Hematopoietic multipotent progenitor cell (in vitro differentiated cells): Measurements from ENCODE around the gene SNX22. TPM values are rescaled to one million over a fixed set of nuclear protein-coding genes. Genes with fewer than 3 reads are reported as not detected.
"Not testable (repeated sequence)": the region's sequence is repeated elsewhere in the genome, so short reads cannot be mapped to it uniquely, and the experiment has no call there.

ENCODE experiments used
- DNase-seq, 3 donors: peaks; one replicate each; pipeline ENCODE4 v3.0.0-alpha.2; 2011 to 2015; ENCODE audit warnings: low read depth in 2 of 3, low spot score in 2 of 3
- total RNA-seq: library from RNA; depleted of rRNA; stranded (reverse); fragments of >200 nt; gene quantifications from one replicate; pipeline ENCODE4 v1.2.3, GENCODE V29; 2012

Gene SNX22
- total RNA-seq, result 1.1 TPM

DNA sequence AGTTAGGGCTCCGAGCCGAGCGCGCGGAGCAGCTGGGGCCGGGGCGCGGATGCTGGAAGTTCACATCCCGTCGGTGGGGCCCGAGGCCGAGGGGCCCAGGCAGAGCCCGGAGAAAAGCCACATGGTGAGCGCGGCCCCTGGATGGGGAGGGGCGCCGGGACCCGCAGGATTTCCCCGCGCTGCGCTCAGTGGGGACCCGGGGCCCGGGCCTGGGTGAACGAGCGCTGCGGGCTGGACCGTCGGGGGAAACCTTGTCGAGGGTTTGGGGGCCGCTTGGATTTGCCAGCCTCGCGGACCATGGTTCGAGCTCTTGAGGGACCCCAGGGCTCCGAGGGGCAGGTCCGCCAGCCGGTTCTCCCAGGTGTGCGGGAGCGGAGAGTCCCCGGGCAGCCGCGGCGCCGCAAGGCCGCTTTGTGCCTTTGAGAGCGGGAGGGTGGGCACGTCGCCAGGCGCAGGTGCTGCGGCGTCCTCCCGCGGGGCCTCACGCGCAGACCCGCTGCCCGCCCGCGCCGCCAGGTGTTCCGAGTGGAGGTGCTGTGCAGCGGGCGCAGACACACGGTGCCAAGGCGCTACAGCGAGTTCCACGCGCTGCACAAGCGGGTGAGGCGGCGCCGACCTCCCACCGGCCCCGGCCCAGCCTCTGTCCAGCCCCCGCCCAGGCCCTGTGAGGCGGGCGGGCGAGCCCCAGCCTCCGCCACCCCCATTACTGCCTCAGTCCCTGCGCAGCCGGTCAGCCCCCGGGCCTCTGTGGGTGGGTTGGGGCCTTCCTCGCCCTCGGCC lies at the start of gene SNX22:
Gene SNX22, plus strand, starts transcription at position 5 of the 780 bp plus-strand sequence. Its CDS starts 45 bp downstream, at position 50.
- DNase-seq, result no peak

DNA sequence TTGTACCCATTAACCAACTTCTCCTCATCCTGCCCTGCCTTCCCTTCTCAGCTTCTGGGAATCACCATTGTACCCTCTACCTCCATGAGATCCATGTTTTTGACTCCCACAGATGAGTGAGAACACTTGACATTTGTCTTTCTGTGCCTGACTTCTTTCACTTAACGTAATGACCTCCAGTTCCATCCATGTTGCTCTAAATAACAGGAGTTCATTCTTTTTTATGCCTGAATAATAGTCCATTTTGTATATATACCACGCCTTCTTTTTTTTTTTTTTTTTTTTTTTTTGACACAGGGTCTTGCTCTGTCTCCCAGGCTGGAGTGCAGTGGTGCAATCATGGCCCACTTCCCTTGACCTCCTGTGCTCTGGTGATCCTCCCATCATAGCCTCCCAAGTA lies 49.0 kb upstream of the SNX22 start:
- no peak for DNase-seq

DNA sequence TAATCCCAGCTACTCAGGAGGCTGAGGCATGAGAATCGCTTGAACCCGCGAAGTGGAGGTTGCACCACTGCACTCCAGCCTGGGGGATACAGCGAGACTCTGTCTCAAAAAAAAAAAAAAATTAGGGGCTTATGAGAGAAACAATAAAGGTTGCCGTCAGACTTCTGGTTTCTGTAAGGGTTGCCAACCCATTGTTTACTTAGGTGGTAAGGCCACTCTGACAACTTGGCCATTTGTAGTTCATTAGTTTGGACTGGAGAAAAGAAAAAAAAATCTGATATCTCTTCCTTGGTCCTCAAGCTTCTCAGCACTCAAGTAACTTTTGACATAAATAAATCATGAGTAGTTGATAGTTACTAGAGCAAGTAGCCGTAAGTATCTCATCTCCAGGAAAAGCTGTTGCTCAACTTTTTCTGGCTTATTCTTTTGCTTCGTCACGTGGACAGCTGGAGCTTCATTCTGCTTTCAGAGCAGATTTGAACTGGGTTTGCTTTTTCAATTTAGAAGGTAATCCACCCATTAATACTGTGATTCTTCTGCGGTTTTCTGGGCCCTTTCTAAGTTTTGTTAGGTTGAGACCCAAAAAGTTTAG lies 46.3 kb upstream of the SNX22 start:
- DNase-seq, result peak in 1 of 3 donors; percentile 27

DNA sequence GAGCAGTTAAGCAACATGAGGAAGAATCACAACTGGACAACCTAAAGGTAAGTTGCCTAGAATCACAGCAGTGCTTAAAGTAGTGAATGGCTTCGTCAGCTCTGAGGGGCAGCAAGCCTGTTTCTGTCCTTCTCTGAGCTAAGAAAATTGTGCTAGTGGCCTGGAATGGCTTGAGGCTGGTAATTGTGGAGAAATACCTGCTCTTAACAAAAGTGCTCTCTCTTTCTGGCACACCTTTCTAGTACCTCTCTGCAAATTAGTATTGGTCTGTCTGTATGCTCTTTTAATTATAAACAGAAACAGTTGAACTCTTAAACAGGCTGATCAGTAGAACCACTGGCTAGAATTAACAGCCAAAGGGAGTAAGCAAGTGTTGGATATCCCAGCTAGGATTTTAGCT lies 44.2 kb upstream of the SNX22 start:
- DNase-seq, result no peak

DNA sequence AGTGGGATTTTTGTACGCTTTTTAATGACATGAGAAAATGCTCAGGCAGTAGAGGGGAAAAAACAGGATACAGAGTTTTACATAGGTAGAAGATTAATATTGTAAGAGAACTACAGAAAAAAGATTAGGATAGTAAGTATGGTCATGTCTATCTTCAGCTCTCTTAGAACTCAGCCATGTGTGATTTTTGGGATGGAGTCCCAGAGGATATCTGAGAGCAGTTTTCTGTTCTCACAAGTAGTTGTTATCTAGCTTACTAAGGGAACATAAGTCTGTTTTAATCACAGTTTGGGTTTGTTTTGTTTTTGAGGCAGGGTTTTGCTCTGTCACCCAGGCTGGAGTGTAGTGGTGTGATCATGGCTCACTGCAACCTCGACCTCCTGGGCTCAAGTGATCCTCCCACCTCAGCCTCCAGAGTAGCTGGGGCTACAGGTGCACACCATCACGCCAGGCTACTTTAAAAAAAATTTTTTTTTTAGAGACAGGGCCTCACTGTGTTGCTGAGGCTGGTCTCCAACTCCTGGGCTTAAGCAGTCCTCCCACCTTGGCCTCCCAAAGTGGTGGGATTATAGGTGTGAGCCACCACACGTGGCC lies 41.3 kb upstream of the SNX22 start:
- DNase-seq, result not testable (repeated sequence)

DNA sequence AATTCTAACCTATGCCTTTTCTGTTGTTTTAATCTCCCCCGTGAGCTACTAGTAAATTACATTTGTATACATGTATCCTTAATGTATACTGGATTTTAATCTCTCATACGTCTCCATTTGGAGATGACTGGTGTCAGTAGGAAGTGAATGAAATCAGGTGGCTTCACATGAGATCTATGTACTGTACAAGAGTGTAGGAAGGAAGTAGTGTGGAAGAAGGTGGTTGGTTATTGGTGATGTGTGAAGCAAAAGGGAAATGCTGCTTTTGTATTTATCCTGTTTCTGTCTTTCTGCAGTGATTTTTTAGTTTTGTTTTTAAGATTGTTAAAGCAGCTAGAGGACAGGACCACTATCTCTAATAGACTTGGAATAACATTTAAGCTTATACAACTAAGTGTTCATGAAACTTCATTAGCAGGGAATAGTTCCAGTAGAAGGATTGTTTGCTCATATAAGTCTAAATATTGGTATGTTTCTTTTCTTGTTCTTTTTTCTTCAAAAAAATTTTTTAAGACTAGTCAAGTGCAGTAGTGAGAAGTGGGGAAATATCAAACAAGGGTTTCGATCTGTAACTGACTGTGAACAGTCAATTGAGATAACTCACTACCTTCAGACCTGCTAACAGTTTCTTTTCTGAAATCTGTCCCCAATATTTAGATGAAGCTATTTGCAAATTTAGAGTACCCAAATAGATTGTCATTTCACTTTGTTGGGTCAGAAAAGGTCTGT lies 40.4 kb upstream of the SNX22 start:
- DNase-seq, result no peak

DNA sequence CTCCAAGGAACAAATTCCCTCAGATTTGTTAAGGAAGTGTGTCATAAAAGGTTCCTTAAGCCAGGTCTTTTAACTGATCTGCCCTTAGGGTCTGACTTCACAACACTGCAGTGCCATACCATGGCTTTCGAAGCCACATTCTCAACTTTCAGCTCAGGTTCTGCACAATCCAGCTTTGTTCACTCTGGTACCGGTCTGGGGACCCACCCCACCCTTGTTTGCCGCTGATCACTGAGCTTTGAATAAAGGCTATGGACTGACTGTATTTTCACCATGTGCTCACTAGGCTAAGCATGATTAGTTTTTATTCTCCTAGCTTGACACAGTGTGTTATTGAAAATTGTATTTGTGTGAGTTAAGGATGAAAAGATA lies 39.9 kb upstream of the SNX22 start:
- DNase-seq, result no peak

DNA sequence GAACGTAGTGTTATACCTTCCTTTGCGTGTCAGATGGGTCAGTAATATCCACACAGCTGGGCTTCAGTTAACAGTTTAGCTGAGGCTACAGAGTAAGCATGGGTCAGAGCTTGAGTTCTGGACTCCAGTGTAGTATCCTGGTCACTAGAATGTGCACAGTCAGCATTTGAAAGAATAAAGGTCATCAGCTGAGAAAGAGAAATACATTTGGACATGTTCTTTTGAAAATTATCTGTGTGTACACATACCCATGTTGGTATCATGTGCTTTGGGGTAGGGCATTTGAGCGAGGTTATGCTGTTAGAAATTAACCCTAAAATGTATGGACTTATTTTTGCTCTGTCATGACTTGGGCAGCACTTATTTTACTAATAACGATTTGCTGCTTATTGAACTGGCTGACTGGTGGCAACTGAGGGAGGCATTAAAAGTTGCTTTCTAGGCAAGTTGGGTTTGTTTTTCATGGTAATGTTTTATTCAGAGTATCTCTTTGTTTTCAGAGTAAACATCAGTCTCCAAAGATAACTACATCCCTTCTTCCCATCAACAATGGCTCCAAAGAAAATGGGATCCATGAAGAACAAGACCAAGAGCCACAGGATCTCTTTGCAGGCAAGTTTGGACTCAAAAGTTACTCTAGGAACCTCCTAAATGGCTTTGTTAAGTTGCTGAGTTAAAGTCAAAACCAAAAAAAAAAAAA lies 39.3 kb upstream of the SNX22 start:
- DNase-seq, result no peak

DNA sequence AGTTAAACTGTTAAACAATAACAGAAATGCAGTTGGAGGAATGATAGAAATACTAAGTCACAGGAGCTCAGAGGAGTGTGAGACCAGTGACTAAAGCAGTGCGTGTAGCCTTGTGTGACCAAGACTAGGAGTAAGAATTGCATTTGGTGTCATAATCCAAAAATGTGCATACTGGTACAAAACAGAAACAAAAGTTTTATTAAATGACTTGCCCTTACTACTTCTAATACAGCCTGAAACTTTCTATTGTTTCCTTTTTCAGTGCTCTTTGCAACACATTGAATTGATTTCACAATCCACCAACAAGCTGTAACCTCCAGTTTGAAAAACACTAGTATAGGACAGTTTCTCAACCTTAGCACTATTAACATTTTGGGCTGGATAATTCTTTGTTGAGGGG lies 38.6 kb upstream of the SNX22 start:
- DNase-seq, result no peak

DNA sequence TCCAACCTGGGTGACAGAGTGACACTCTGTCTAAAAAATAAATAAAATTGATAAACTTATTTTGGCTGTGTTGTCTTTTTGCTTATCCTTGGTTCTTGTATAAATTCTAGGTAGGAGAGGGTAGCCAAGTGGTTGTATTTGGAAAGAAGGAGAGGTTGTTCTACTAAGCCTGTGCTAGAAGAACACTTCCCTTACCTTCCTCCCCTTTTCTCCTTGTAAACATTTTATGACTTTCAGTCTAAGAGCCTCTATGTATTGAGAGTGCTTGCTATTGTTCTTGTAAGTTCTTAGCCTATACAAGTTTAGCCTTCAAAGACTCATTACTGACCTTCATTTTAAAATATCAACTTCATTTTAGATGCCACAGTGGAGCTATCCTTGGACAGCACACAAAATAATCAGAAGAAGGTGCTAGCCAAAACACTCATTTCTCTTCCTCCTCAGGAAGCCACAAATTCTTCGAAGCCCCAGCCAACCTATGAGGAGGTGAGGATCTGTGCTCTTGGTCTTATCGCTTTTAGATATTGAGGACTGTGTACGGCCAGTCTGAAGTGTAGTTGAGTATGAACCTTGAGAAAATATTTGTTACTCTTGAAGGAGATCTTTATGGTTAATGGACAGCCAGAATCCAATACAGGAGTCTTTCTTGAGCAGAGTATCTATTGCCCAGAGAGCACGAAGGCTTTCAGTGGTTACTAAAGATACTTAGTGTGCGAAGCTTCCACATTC lies 33.6 kb upstream of the SNX22 start:
- DNase-seq, result no peak

DNA sequence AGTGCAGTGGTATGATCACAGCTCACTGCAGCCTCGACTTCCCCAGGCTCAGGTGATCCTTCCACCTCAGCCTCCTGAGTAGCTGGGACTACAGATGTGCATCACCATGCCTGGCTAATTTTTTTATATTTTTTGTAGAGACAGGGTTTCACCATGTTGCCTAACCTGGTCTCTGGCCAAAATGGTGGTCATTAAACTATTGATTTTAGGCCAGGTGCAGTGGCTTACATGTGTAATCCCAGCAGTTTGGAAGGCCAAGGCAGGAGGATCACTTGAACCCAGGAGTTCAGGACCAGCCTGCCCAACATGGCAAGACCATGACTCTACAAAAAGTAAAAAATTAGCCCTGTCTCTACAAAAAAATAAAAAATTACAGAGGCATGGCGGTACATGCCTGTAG lies 31.2 kb upstream of the SNX22 start:
- not testable (repeated sequence) for DNase-seq

DNA sequence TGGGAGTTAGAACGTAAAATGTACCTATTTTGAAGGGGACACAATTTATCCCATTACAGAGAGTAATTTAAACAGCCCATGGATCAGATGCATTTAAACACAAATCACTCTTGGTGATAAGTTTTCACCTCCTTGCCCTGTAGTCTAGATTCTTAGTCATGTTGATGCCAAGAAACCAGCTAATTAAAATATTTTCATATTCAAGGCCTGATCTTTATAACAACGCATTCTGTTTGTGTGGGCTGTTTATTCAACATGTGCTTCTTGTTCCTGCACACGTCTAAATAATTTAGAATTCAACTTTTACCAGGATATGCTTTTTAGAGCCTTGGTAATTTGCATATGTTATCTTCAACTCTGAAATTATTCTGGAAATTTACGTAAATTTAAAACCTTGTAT lies 29.9 kb upstream of the SNX22 start:
- no peak for DNase-seq

DNA sequence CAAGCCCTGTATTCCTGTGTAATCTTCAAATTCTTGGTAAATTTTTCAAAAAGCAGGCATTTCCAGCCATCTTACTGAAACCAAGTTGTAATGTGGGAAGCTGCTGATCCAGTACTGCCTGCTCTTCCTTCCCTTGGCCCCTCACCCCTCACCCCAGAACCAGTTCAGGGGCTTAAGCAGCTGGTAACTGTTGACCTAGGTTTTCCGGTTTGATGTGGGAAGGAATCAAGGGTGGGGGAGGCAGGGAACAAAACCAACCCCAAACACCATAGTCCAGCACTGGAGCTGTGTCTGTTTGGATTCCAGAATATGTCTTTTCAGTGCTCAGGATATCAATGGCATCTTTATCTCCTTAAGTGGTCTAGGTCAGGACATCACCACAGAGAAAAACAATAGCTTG lies 29.1 kb upstream of the SNX22 start:
- DNase-seq, result no peak

DNA sequence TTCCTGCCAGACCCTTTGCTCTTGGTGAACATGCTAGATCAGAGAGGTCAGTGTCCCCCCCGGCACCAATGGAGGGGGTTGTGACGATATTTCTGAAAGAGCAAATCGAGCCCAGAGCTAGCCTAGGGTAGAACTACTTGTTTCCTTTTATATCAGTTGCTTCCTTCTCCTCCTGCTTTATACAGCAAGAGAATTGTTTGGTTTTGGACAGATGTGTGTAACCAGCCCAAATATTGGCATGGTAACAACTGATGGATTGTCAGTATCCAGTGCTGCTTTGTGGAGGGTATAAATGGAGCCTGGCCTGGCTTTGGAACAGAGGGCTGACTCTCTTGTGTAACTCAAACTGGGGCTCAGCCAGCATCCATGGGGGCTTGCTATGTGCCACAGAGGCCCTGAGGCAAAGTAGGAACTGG lies 28.6 kb upstream of the SNX22 start:
- no peak for DNase-seq

DNA sequence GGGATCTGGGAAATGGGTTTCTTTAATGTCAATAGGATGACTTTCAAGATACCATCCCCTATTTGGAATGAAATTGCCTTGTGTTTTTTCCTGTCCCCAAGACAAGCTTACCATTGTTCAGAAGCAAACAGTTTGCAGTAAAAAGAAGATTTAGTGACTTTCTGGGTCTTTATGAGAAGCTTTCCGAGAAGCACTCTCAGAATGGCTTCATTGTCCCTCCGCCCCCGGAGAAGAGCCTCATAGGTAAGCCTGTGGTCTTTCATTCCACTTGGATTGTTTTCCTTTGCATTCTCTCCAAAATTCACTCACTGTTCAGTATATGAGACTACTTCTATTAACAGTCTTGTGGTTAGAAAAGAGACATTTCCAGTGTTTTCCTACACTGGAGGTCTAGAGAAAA lies 25.6 kb upstream of the SNX22 start:
- no peak for DNase-seq

DNA sequence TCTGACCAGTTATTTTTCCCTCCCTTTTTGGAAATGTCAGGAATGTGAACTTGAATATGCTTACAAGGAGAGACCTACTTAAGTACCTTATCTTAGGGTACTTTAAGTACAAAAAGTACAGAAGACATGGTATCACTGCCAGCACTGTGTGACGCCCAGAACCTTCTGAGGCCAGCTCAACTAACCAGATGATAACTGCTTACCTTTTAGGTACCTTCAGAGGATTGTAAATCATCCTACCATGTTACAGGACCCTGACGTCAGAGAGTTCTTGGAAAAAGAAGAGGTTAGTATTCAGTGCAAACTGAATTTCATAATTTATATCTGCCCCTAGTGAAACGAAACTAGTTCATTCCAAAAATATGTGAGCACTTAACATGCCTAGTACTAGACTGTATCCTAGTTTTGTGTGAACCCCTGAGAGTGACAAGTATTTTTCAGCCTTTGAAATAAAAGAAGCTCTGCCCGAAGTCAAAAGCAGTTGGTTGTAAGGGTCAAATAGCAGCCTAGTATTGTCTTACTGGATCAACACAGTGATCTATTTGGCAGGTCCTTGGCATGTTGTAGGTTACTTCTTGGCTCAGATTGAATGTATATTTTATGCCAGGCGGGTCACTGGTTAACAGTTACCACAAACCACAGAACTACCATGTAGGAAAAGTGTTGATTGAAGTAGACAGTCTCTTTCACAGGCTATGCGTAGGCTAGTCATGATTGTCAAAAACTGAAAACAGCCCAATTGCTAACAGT lies 23.8 kb upstream of the SNX22 start:
- no peak for DNase-seq

DNA sequence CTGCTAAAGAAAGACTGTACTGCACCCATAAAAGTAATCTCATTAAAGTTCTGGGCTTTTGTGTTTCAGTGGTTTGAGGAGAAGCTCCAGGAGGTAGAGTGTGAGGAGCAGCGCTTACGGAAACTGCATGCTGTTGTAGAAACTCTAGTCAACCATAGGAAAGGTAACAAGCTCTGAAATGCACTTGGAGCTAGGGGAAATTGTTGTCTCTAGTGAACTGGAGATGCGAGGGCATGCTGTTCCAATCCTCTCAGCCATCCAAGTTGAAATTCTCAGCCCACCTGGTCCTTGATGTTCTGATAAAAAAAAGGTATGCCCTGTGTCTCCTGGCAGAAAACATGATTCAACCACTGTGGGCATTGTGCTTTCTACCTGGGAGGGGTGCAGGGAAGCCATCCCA lies 21.4 kb upstream of the SNX22 start:
- DNase-seq, result no peak

DNA sequence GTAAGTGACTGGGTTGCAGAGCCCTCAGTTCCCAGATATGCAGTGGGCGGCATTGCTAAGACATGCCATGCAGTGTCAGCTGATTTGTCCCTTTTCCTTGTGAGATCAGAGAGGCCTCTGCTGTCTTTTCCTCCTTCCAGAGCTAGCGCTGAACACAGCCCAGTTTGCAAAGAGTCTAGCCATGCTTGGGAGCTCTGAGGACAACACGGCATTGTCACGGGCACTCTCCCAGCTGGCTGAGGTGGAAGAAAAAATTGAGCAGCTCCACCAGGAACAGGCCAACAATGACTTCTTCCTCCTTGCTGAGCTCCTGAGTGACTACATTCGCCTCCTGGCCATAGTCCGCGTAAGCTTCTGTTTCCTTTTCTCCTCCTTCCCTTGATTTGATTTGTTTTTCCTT lies 20.0 kb upstream of the SNX22 start:
- DNase-seq, result no peak

DNA sequence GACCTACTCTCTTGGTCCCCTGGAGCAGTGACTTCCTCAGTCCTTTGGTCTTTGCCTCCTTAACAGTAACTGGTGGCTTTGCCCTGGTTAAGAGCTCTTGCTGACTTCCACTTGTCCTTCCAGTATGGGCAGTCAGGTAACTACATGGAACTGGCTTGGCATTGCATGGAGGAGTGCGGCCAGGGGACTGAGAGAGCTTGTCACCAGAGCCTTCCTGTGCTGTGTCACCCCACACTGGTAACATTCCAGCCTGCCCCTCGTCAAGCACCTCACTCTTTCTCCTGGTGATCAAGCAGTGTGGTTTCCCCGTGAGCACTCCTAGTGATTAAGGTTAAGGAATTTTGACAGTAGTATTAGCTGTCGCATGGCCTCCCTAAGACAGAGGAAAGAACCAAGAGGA lies 19.3 kb upstream of the SNX22 start:
- no peak for DNase-seq
